ENCODE results near the gene STAMBP.

STAMBP gene

GRCh38 chr2:73832930-73833329 lies 4.2 kb downstream of the STAMBP start:
- no peak for TF ChIP-seq CTCF (IDR thresholded peaks at IDR 0.05; ENCODE audit: borderline replicate concordance, control extremely low read depth, extremely low read depth, insufficient read depth, missing control alignments)
- in situ Hi-C loops (cut with MboI; ENCODE audit: low sequenced_read_pairs, unreplicated experiment), result no loop called here
- no peak for DNase-seq (ENCODE audit: low spot score)

GRCh38 chr2:73836141-73836943 lies 7.6 kb downstream of the STAMBP start:
- no peak for DNase-seq (ENCODE audit: low spot score)
- no peak for TF ChIP-seq CTCF (IDR thresholded peaks at IDR 0.05; ENCODE audit: borderline replicate concordance, control extremely low read depth, extremely low read depth, insufficient read depth, missing control alignments)
- in situ Hi-C loops (cut with MboI; ENCODE audit: low sequenced_read_pairs, unreplicated experiment), result no loop called here

- no peak for TF ChIP-seq CTCF (IDR thresholded peaks at IDR 0.05; ENCODE audit: borderline replicate concordance, control extremely low read depth, extremely low read depth, insufficient read depth, missing control alignments)
- no peak for DNase-seq (ENCODE audit: low spot score)
- in situ Hi-C loops (cut with MboI; ENCODE audit: low sequenced_read_pairs, unreplicated experiment), result no loop called here
Measured at GRCh38 chr2:73837847-73838585, 9.3 kb downstream of the STAMBP start.

- DNase-seq (ENCODE audit: low spot score), result no peak
- TF ChIP-seq CTCF (IDR thresholded peaks at IDR 0.05; ENCODE audit: borderline replicate concordance, control extremely low read depth, extremely low read depth, insufficient read depth, missing control alignments), result no peak
- in situ Hi-C loops (cut with MboI; ENCODE audit: low sequenced_read_pairs, unreplicated experiment), result no loop called here
Measured at GRCh38 chr2:73838889-73839534, 10.3 kb downstream of the STAMBP start.

- in situ Hi-C loops (cut with MboI; ENCODE audit: low sequenced_read_pairs, unreplicated experiment), result no loop called here
- no peak for DNase-seq (ENCODE audit: low spot score)
- TF ChIP-seq CTCF (IDR thresholded peaks at IDR 0.05; ENCODE audit: borderline replicate concordance, control extremely low read depth, extremely low read depth, insufficient read depth, missing control alignments), result no peak
Measured at GRCh38 chr2:73839653-73840411, 11.1 kb downstream of the STAMBP start.
